ENCODE data around the gene SNRNP35.

SNRNP35 gene

GRCh38 chr12:123435636-123436016 lies 22.3 kb upstream of the SNRNP35 start (continued):
- TF ChIP-seq PBX3 (CRISPR knock-in tag; IDR thresholded peaks at IDR 0.05) (no peak), ZNF132 (tag by site-specific recombination; IDR thresholded peaks at IDR 0.05; ENCODE audit: borderline replicate concordance) (no peak), MZF1 (tag by site-specific recombination; IDR thresholded peaks at IDR 0.05; ENCODE audit: borderline replicate concordance) (no peak)

GRCh38 chr12:123436017-123436964 lies 21.6 kb upstream of the SNRNP35 start, which contains the start of gene RILPL2:
RILPL2 (minus strand) TSS chr12:123436684; CDS start chr12:123436420, 264 bp downstream.
- Histone ChIP-seq H3K36me3 (ENCODE audit: control insufficient read depth in 2 of 2, insufficient read depth in 1 of 2, low read length in 2 of 2) (no peaks in the 10 kb centered on the region), H3K27ac (ENCODE audit: extremely low read depth, low read depth, low read length) (no peak within 1 kb of the TSS; the same call in 1 of the 2 replicates), H3K4me1 (ENCODE audit: control insufficient read depth, insufficient read depth, low read length) (no peaks in the 10 kb centered on the region), H3K9me3 (ENCODE audit: control insufficient read depth, insufficient read depth, low read depth, low read length) (no peaks in the 10 kb centered on the region), H3K4me3 (ENCODE audit: low read depth, low read length) (peak within 1 kb of the TSS; percentile 77)
- ChIA-PET CTCF (interaction anchor here (0.7 kb wide), 1 partner anchor 176 kb away, joined by 5 read pairs; no protein-coding TSS in a partner anchor), POLR2A (interaction anchor here (0.9 to 1.2 kb wide), 2 partner anchors 10 to 33 kb away, joined by 3 read pairs; no protein-coding TSS in a partner anchor)
- no peak for TF ChIP-seq ZNF155 (tag by site-specific recombination; IDR thresholded peaks at IDR 0.05)
- TF ChIP-seq ZIC2 (tag by site-specific recombination; IDR thresholded peaks at IDR 0.05): peak; percentile 37; the same call in 1 of the 2 replicates
- TF ChIP-seq ZNF664 (tag by site-specific recombination; IDR thresholded peaks at IDR 0.05): no peak
- peak; percentile 13; the same call in 1 of the 2 replicates for TF ChIP-seq ZNF610 (tag by site-specific recombination; IDR thresholded peaks at IDR 0.05; ENCODE audit: borderline replicate concordance)
- 0 out of 2 replicates have a peak, but pooled peaks have one; percentile 42 for TF ChIP-seq ZNF2 (tag by site-specific recombination; IDR thresholded peaks at IDR 0.05)
- no peak for TF ChIP-seq ZNF677 (tag by site-specific recombination; IDR thresholded peaks at IDR 0.05)
- no peak for TF ChIP-seq ZNF16 (tag by site-specific recombination; IDR thresholded peaks at IDR 0.05; ENCODE audit: low read depth)
- no peak for TF ChIP-seq ZNF404 (tag by site-specific recombination; IDR thresholded peaks at IDR 0.05)
- TF ChIP-seq ZNF629 (tag by site-specific recombination; IDR thresholded peaks at IDR 0.05): peak; percentile 43; the same call in 1 of the 2 replicates
- TF ChIP-seq GLIS2 (tag by site-specific recombination; IDR thresholded peaks at IDR 0.05): peak; percentile 90
- TF ChIP-seq ZNF266 (tag by site-specific recombination; IDR thresholded peaks at IDR 0.05; ENCODE audit: low read depth): no peak
- no peak for TF ChIP-seq ZSCAN18 (tag by site-specific recombination; IDR thresholded peaks at IDR 0.05)
- peak; percentile 93 for TF ChIP-seq PATZ1 (tag by site-specific recombination; IDR thresholded peaks at IDR 0.05)
- TF ChIP-seq ZBTB1 (tag by site-specific recombination; IDR thresholded peaks at IDR 0.05): 0 out of 2 replicates have a peak, but pooled peaks have one; percentile 5
- TF ChIP-seq ZNF169 (tag by site-specific recombination; IDR thresholded peaks at IDR 0.05): no peak
- TF ChIP-seq PRDM2 (tag by site-specific recombination; IDR thresholded peaks at IDR 0.05; ENCODE audit: borderline replicate concordance): no peak
- TF ChIP-seq ZNF132 (tag by site-specific recombination; IDR thresholded peaks at IDR 0.05; ENCODE audit: borderline replicate concordance): no peak
- no peak for TF ChIP-seq ZNF112 (tag by site-specific recombination; IDR thresholded peaks at IDR 0.05)
- no peak for TF ChIP-seq ZNF830 (tag by site-specific recombination; IDR thresholded peaks at IDR 0.05; ENCODE audit: low read depth)
- no peak for TF ChIP-seq SETDB1 (IDR thresholded peaks at IDR 0.05; ENCODE audit: insufficient read length, low read length)
- no peak for TF ChIP-seq ZNF658 (tag by site-specific recombination; IDR thresholded peaks at IDR 0.05)
- TF ChIP-seq WT1 (tag by site-specific recombination; IDR thresholded peaks at IDR 0.05): no peak
- no peak for TF ChIP-seq ZNF654 (tag by site-specific recombination; IDR thresholded peaks at IDR 0.05; ENCODE audit: low read depth)

All from HEK293 (cell line).